H1 (cell line): Measurements from ENCODE around the gene TIAM2.

Experiments used
- CHD1 ChIP-seq: IDR thresholded peaks from 2 replicates; pipeline ENCODE4 v1.6.1; 2012; ENCODE audit warnings: low read depth, low read length, improper control_type of control experiment
- CHD2 ChIP-seq: IDR thresholded peaks from 2 replicates; pipeline ENCODE4 v1.6.1; 2012; ENCODE audit warnings: low read length, improper control_type of control experiment
- CREB1 ChIP-seq: IDR thresholded peaks from 2 replicates; pipeline ENCODE4 v1.6.1; 2012; ENCODE audit warnings: inconsistent platforms
- POLR2A ChIP-seq, 2 experiments: IDR thresholded peaks; 1 replicate in 1 of 2; 2 replicates in 1 of 2; pipeline ENCODE4 v1.6.1; 2011; ENCODE audit warnings: low read depth in 2 of 2, low read length in 2 of 2, mild to moderate bottlenecking in 2 of 2; ENCODE audit errors: control extremely low read depth in 1 of 2
- RAD21 ChIP-seq, 2 experiments: IDR thresholded peaks in 1 of 2; conservative IDR thresholded peaks in 1 of 2; 2 replicates each; pipeline ENCODE4 v1.6.1; 2011; ENCODE audit warnings: low read depth in 2 of 2, low read length in 2 of 2, improper control_type of control experiment in 1 of 2, inconsistent platforms in 1 of 2, mild to moderate bottlenecking in 1 of 2, moderate library complexity in 1 of 2
- SP1 ChIP-seq: IDR thresholded peaks from 2 replicates; pipeline ENCODE4 v1.6.1; 2011; ENCODE audit warnings: low read depth, low read length
- ZNF274 ChIP-seq: IDR thresholded peaks from 2 replicates; pipeline ENCODE4 v1.7.0; 2012; ENCODE audit warnings: low read length, borderline replicate concordance; ENCODE audit errors: extremely low read depth
- TF ChIP-seq, protein P1 (sequence below), 3 experiments: IDR thresholded peaks; 1 replicate in 2 of 3; 2 replicates in 1 of 3; pipeline versions ENCODE4 v1.5.1 to v1.6.1; 2011; ENCODE audit warnings: low read length in 3 of 3, mild to moderate bottlenecking in 3 of 3, inconsistent platforms in 2 of 3, low read depth in 1 of 3, moderate library complexity in 1 of 3; ENCODE audit not compliant: insufficient read depth in 1 of 3; ENCODE audit errors: control extremely low read depth in 1 of 3
- TF ChIP-seq, protein P2 (sequence below): IDR thresholded peaks from 2 replicates; pipeline ENCODE4 v1.6.1; 2012; ENCODE audit warnings: inconsistent platforms

DNA sequence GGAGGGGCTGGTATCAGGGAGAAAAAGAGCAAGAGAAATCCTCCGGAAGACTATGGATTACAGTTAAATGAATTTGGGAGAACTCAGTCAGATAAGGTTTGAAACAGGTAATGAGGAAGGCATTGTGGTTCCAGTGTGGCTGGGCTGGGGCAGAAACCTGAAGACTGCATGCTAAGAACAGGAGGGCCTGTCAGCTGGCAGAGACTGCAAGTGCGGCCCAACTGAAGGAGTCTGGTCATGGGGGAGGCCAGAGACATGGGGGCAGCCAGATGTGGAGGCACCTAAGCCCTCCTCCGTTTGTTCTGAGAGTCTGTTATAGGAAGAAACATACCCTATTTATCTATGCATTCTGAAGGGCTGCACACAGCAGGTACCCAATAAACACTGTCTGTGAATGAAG, 302.6 kb downstream of the TIAM2 start:
- TF ChIP-seq, protein P1, sequence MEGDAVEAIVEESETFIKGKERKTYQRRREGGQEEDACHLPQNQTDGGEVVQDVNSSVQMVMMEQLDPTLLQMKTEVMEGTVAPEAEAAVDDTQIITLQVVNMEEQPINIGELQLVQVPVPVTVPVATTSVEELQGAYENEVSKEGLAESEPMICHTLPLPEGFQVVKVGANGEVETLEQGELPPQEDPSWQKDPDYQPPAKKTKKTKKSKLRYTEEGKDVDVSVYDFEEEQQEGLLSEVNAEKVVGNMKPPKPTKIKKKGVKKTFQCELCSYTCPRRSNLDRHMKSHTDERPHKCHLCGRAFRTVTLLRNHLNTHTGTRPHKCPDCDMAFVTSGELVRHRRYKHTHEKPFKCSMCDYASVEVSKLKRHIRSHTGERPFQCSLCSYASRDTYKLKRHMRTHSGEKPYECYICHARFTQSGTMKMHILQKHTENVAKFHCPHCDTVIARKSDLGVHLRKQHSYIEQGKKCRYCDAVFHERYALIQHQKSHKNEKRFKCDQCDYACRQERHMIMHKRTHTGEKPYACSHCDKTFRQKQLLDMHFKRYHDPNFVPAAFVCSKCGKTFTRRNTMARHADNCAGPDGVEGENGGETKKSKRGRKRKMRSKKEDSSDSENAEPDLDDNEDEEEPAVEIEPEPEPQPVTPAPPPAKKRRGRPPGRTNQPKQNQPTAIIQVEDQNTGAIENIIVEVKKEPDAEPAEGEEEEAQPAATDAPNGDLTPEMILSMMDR (IDR thresholded peaks at IDR 0.05; ENCODE audit: control extremely low read depth in 1 of 3, insufficient read depth in 1 of 3, low read depth in 1 of 3, low read length in 3 of 3): no peak
- TF ChIP-seq ZNF274 (no peak), CREB1 (no peak), CHD2 (no peak), RAD21 (IDR thresholded peaks at IDR 0.05 in 1 of 2, conservative IDR thresholded peaks at IDR 0.05 in 1 of 2; ENCODE audit: low read depth in 2 of 2, low read length in 2 of 2) (no peak), CHD1 (no peak), SP1 (no peak), POLR2A (IDR thresholded peaks at IDR 0.05; ENCODE audit: control extremely low read depth in 1 of 2, low read depth in 2 of 2, low read length in 2 of 2) (no peak)
- TF ChIP-seq, protein P2, sequence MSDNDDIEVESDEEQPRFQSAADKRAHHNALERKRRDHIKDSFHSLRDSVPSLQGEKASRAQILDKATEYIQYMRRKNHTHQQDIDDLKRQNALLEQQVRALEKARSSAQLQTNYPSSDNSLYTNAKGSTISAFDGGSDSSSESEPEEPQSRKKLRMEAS: no peak
